ENCODE measurements around the gene CLRN1. TPM values are rescaled to one million over a fixed set of nuclear protein-coding genes. Genes with fewer than 3 reads are reported as not detected.

The CLRN1 gene
- total and polyA plus RNA-seq, 9 of the 15 experiments (the other 6 are each of a cell fraction or from before 2014, with no cell fraction given): not detected

- Histone ChIP-seq H3K27ac (ENCODE audit: extremely low read depth, low read depth, low read length) (no peak overlapping the region), H3K79me2 (ENCODE audit: control insufficient read depth, insufficient read depth, low read length) (no peaks in the 10 kb centered on the region), H3K4me1 (replicated peaks in 1 of 2; ENCODE audit: control insufficient read depth in 2 of 2, insufficient read depth in 2 of 2, low read length in 2 of 2) (no peaks in the 10 kb centered on the region), H3K9me1 (ENCODE audit: control insufficient read depth, insufficient read depth, low read length) (no peaks in the 10 kb centered on the region), H2AFZ (ENCODE audit: low read depth, low read length) (no peak overlapping the region), H3K36me3 (ENCODE audit: control insufficient read depth, insufficient read depth, low read length) (no peaks in the 10 kb centered on the region), H3K4me2 (ENCODE audit: insufficient read depth, low read length) (no peak overlapping the region), H3K27me3 (ENCODE audit: control insufficient read depth in 2 of 2, insufficient read depth in 2 of 2, low read length in 2 of 2) (no peaks in the 10 kb centered on the region; a peak in 1 of 5 replicates), H3K4me3 (no peak overlapping the region), H4K20me1 (replicated peaks; ENCODE audit: control insufficient read depth, insufficient read depth, low read length) (no peaks in the 10 kb centered on the region), H3K9ac (ENCODE audit: insufficient read depth in 1 of 2, low read depth in 2 of 2, low read length in 2 of 2) (no peak overlapping the region), H3K9me3 (replicated peaks; ENCODE audit: control insufficient read depth, insufficient read depth, low read depth, low read length) (no peaks in the 10 kb centered on the region)
- ATAC-seq (no peak), FAIRE-seq (no peak), DNase-seq (ENCODE audit: extremely low read depth in 1 of 4, low spot score in 3 of 4) (no peak)
- in situ Hi-C loops (cut with MboI): no loop called here
- ChIA-PET CTCF (ENCODE audit: low intra/inter-chr PET ratio) (no interaction called here), POLR2A (no interaction called here)
- WGBS (ENCODE audit: insufficient coverage, low coverage, missing lambda C conversion rate): 0% methylated on average over 2 of the region's 2 CpGs
- BruUV-seq (replicated peaks): no TSS peak
- intact Hi-C loops (cut with micrococcal nuclease): no loop called here
- TF ChIP-seq MTF1 (CRISPR knock-in tag; IDR thresholded peaks at IDR 0.05; ENCODE audit: borderline replicate concordance) (no peak), PHF21A (IDR thresholded peaks at IDR 0.05; ENCODE audit: borderline replicate concordance, low read depth) (no peak), RREB1 (CRISPR knock-in tag; IDR thresholded peaks at IDR 0.05) (no peak), FOXA1 (IDR thresholded peaks at IDR 0.05; ENCODE audit: borderline replicate concordance) (no peak), RUNX1 (IDR thresholded peaks at IDR 0.05; ENCODE audit: low read depth) (no peak), NFRKB (IDR thresholded peaks at IDR 0.05; ENCODE audit: low read depth) (no peak), SRF (CRISPR knock-in tag; IDR thresholded peaks at IDR 0.05) (no peak), ARID4B (CRISPR knock-in tag; IDR thresholded peaks at IDR 0.05) (no peak), NRF1 (conservative IDR thresholded peaks at IDR 0.05 in 1 of 2, IDR thresholded peaks at IDR 0.05 in 1 of 2) (no peak), ZZZ3 (IDR thresholded peaks at IDR 0.05) (no peak), TFE3 (CRISPR knock-in tag; IDR thresholded peaks at IDR 0.05) (no peak), DMBX1 (CRISPR knock-in tag; IDR thresholded peaks at IDR 0.05; ENCODE audit: borderline replicate concordance) (no peak)
Observed at GRCh38 chr3:150936693-150937092, 35.8 kb downstream of the CLRN1 start.

Measured in K562 (cell line).